GM23248 (cell line): Measurements from ENCODE around the gene PLEKHH1. TPM values are rescaled to one million over a fixed set of nuclear protein-coding genes. Genes with fewer than 3 reads are reported as not detected.
"Not testable (repeated sequence)": the region's sequence is repeated elsewhere in the genome, so short reads cannot be mapped to it uniquely, and the experiment has no call there.

Source experiments
- DNase-seq: peaks from one replicate; pipeline ENCODE4 v3.0.0-alpha.2; 2015
- H2AFZ ChIP-seq: fragments of 200-600 bp; sonication (generic); 2 replicates; pipeline ENCODE4 v1.6.1; 2016; ENCODE audit warnings: antibody characterized with exemption
- H3F3A ChIP-seq: fragments of 200-600 bp; sonication (generic); 2 replicates; pipeline ENCODE4 v1.6.1; 2016; ENCODE audit warnings: mild to moderate bottlenecking, antibody characterized with exemption, mixed run types; ENCODE audit not compliant: insufficient read depth
- H3K27ac ChIP-seq: fragments of 200-600 bp; sonication (generic); 2 replicates; pipeline ENCODE4 v1.5.1; 2016; ENCODE audit warnings: mild to moderate bottlenecking
- H3K27me3 ChIP-seq: fragments of 200-600 bp; sonication (generic); replicated peaks from 2 replicates; pipeline ENCODE4 v1.6.1; 2016; ENCODE audit warnings: mild to moderate bottlenecking; ENCODE audit not compliant: insufficient read depth
- H3K36me3 ChIP-seq: fragments of 200-600 bp; sonication (generic); 2 replicates; pipeline ENCODE4 v1.6.1; 2016; ENCODE audit warnings: low read depth, mild to moderate bottlenecking
- H3K4me1 ChIP-seq: fragments of 200-600 bp; sonication (generic); 2 replicates; pipeline ENCODE4 v1.6.1; 2016; ENCODE audit warnings: mild to moderate bottlenecking; ENCODE audit not compliant: insufficient read depth
- H3K4me2 ChIP-seq: fragments of 200-600 bp; sonication (generic); one replicate; pipeline ENCODE4 v1.6.1; 2016; ENCODE audit warnings: mild to moderate bottlenecking; ENCODE audit not compliant: unreplicated experiment
- H3K4me3 ChIP-seq: fragments of 200-600 bp; sonication (generic); 2 replicates; pipeline ENCODE4 v1.5.1; 2016; ENCODE audit warnings: mild to moderate bottlenecking
- H3K79me2 ChIP-seq: fragments of 200-600 bp; sonication (generic); 2 replicates; pipeline ENCODE4 v1.6.1; 2016; ENCODE audit warnings: mild to moderate bottlenecking; ENCODE audit not compliant: insufficient read depth
- H3K9ac ChIP-seq: fragments of 200-600 bp; sonication (generic); 2 replicates; pipeline ENCODE4 v1.6.1; 2016; ENCODE audit warnings: mild to moderate bottlenecking
- H3K9me2 ChIP-seq: fragments of 200-600 bp; sonication (generic); 2 replicates; pipeline ENCODE4 v1.6.1; 2016; ENCODE audit warnings: mixed run types, mild to moderate bottlenecking, moderate library complexity; ENCODE audit not compliant: insufficient read depth
- H3K9me3 ChIP-seq: fragments of 200-600 bp; sonication (generic); one replicate; pipeline ENCODE4 v1.6.1; 2017; ENCODE audit warnings: low read depth
- H4K20me1 ChIP-seq: fragments of 200-600 bp; sonication (generic); 2 replicates; pipeline ENCODE4 v1.6.0; 2016; ENCODE audit not compliant: insufficient read depth
- EZH2 ChIP-seq: fragments of 200-600 bp; sonication (generic); IDR thresholded peaks from 2 replicates; pipeline ENCODE4 v1.6.1; 2018; ENCODE audit warnings: antibody characterized with exemption, mild to moderate bottlenecking; ENCODE audit not compliant: insufficient read depth, poor library complexity, severe bottlenecking
- EZH2phosphoT487 ChIP-seq: fragments of 200-600 bp; sonication (generic); IDR thresholded peaks from 2 replicates; pipeline ENCODE4 v1.6.1; 2018; ENCODE audit warnings: antibody characterized with exemption, moderate library complexity, mild to moderate bottlenecking, low read depth; ENCODE audit not compliant: insufficient read depth
- WGBS, 2 experiments: methylation state at CpG; one replicate each; pipeline ENCODE4 v1.1.6; 2015 to 2017; ENCODE audit warnings: low lambda C conversion rate in 2 of 2, low coverage in 1 of 2; ENCODE audit errors: missing lambda C conversion rate in 2 of 2; 5-methylcytosine and 5-hydroxymethylcytosine counted together
- in situ Hi-C: fragments of 300-500 bp; cut with MboI; formaldehyde crosslinking; loops from 2 replicates; pipeline ENCODE4 v1.15.0; 2020
- polyA plus RNA-seq: library from polyadenylated mRNA; unstranded; fragments of >200 nt; fragmentation: Nextera tagmentation; extraction: Ambion mirVana; gene quantifications from 2 replicates; pipeline ENCODE4 v1.2.1, GENCODE V29; 2016
- total RNA-seq: library from RNA; depleted of rRNA; stranded (reverse); fragments of >200 nt; shearing (Covaris generic); gene quantifications from 2 replicates; pipeline ENCODE4 v1.2.3, GENCODE V29; 2014

The PLEKHH1 gene
- total and polyA plus RNA-seq, 2 experiments from 2014 or later = under 0.01 to 0.13 TPM

- no peaks in the 10 kb centered on the region for H3K4me1 ChIP-seq
- H3K9ac ChIP-seq = no peak overlapping the region
- no peaks in the 10 kb centered on the region for H3K9me2 ChIP-seq
- no peak overlapping the region for H2AFZ ChIP-seq
- no peaks in the 10 kb centered on the region for H3K36me3 ChIP-seq
- peaks cover 53% of the 10 kb centered on the region for H3K27me3 ChIP-seq
- no peak for DNase-seq
- no peak overlapping the region for H3K27ac ChIP-seq
- H4K20me1 ChIP-seq = no peaks in the 10 kb centered on the region
- no peaks in the 10 kb centered on the region for H3K79me2 ChIP-seq
- no peak overlapping the region for H3K4me3 ChIP-seq
- TF ChIP-seq EZH2 (no peak), EZH2phosphoT487 (no peak)
- no peaks in the 10 kb centered on the region for H3K9me3 ChIP-seq
- no peak overlapping the region for H3K4me2 ChIP-seq
- no peaks in the 10 kb centered on the region for H3F3A ChIP-seq
- in situ Hi-C loops = no loop called here
- WGBS, 2 experiments = 55 to 56% methylated on average over 5 of the region's 5 CpGs
Observed at GRCh38 chr14:67539116-67539515, 6.0 kb downstream of the PLEKHH1 start.

- 51 to 54% methylated on average over 24 of the region's 24 CpGs for WGBS, 2 experiments
- Histone ChIP-seq H4K20me1 (no peaks in the 10 kb centered on the region), H3K27me3 (peaks cover 61% of the 10 kb centered on the region), H2AFZ (no peak overlapping the region), H3K4me3 (no peak overlapping the region), H3K79me2 (no peaks in the 10 kb centered on the region), H3K9me2 (no peaks in the 10 kb centered on the region), H3K4me1 (no peaks in the 10 kb centered on the region), H3K9me3 (no peaks in the 10 kb centered on the region), H3K9ac (no peak overlapping the region), H3K27ac (no peak overlapping the region), H3K4me2 (no peak overlapping the region), H3F3A (no peaks in the 10 kb centered on the region), H3K36me3 (no peaks in the 10 kb centered on the region)
- in situ Hi-C loops = no loop called here
- DNase-seq = no peak
- TF ChIP-seq EZH2phosphoT487 (no peak), EZH2 (no peak)
Observed at GRCh38 chr14:67541448-67542387, 8.6 kb downstream of the PLEKHH1 start.

- H2AFZ ChIP-seq, H3K4me3 ChIP-seq, H4K20me1 ChIP-seq, in situ Hi-C loops, H3K36me3 ChIP-seq, H3K27ac ChIP-seq, H3K4me1 ChIP-seq, H3K79me2 ChIP-seq, H3K9me2 ChIP-seq, H3K4me2 ChIP-seq, H3K9ac ChIP-seq, H3F3A ChIP-seq, DNase-seq, H3K9me3 ChIP-seq: not testable (repeated sequence)
- 81 to 87% methylated on average over 13 of the region's 13 CpGs for WGBS, 2 experiments
- H3K27me3 ChIP-seq = peaks cover 63% of the 10 kb centered on the region
Observed at GRCh38 chr14:67542620-67543019, 9.5 kb downstream of the PLEKHH1 start.

GRCh38 chr14:67544590-67544989 is 11.5 kb downstream of the PLEKHH1 start:
- no peak for DNase-seq
- H3K9me2 ChIP-seq = no peaks in the 10 kb centered on the region
- H4K20me1 ChIP-seq = no peaks in the 10 kb centered on the region
- whole genome bisulfite sequencing, 2 experiments = 66 to 73% methylated on average over 1 of the region's 1 CpG
- in situ Hi-C loops = no loop called here
- H3K9me3 ChIP-seq = no peaks in the 10 kb centered on the region
- peaks cover 64% of the 10 kb centered on the region for H3K27me3 ChIP-seq
- no peak overlapping the region for H3K4me3 ChIP-seq
- no peak for TF ChIP-seq EZH2phosphoT487
- TF ChIP-seq EZH2 = no peak
- H3K4me1 ChIP-seq = no peaks in the 10 kb centered on the region
- H3K36me3 ChIP-seq = no peaks in the 10 kb centered on the region
- H3K9ac ChIP-seq = no peak overlapping the region
- H2AFZ ChIP-seq = no peak overlapping the region
- H3K4me2 ChIP-seq = no peak overlapping the region
- H3F3A ChIP-seq = no peaks in the 10 kb centered on the region
- no peaks in the 10 kb centered on the region for H3K79me2 ChIP-seq
- no peak overlapping the region for H3K27ac ChIP-seq
